Measurements from ENCODE around the gene CFAP61. TPM values are rescaled to one million over a fixed set of nuclear protein-coding genes. Genes with fewer than 3 reads are reported as not detected.

CFAP61 gene
- total and polyA plus RNA-seq, 2 experiments from 2014 or later, result 0.21 TPM; not detected in 1

DNA sequence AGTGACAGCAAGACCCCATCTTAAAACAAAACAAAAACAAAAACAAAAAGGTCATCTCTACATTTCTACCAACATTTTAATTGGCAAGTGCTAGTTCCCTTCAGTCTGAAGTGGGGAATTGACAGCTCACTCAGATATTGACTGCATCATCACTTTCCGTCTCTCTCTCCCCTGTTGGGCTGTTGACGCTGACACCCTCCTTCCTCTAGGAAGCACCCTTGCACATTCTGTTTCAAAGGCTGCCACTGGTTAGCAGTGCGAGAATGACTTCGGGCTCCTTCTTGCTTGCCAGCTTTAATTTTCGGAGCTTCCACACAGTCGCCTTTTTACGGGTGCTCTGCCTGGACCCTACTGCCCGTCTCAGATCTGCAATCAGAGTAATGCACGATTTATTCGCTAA, 218.9 kb downstream of the CFAP61 start:
- ATAC-seq (peak; percentile 52), DNase-seq (ENCODE audit: low spot score) (peak; percentile 17)
- Mint-ChIP-seq H3K9me3 (no peaks in the 10 kb centered on the region), H3K27ac (no peak overlapping the region), H3K27me3 (ENCODE audit: insufficient read depth, low read depth, poor library complexity) (peaks cover 7% of the 10 kb centered on the region), H3K36me3 (ENCODE audit: low read depth) (no peaks in the 10 kb centered on the region), H3K4me3 (no peak overlapping the region), H3K4me1 (peaks cover 5% of the 10 kb centered on the region)
- no peak for TF ChIP-seq NANOG (IDR thresholded peaks at IDR 0.05; ENCODE audit: borderline replicate concordance)
- peak in 1 of 2 experiments; percentile 20; a peak in 1 of 4 replicates for TF ChIP-seq CTCF (conservative IDR thresholded peaks at IDR 0.05; ENCODE audit: low read depth in 2 of 2)
- H3K9me2 ChIP-seq (ENCODE audit: insufficient read depth), result peaks cover 5% of the 10 kb centered on the region; the same call in 1 of the 2 replicates
- H3K27me3 ChIP-seq (ENCODE audit: insufficient read depth), result no peaks in the 10 kb centered on the region
- no peaks in the 10 kb centered on the region for H3K36me3 ChIP-seq (ENCODE audit: insufficient read depth)
- H3K4me1 ChIP-seq (ENCODE audit: insufficient read depth), result no peaks in the 10 kb centered on the region
- H3K4me3 ChIP-seq, result no peak overlapping the region
- no peaks in the 10 kb centered on the region for H3K79me2 ChIP-seq (replicated peaks; ENCODE audit: insufficient read depth)
- no peaks in the 10 kb centered on the region for H3F3A ChIP-seq (replicated peaks; ENCODE audit: low read depth)
- no peaks in the 10 kb centered on the region for H4K20me1 ChIP-seq (replicated peaks; ENCODE audit: insufficient read depth)
- H3K27ac ChIP-seq (ENCODE audit: low read depth), result no peak overlapping the region
- no peak overlapping the region for H3K4me2 ChIP-seq
- peak overlapping the region; percentile 63; the same call in 1 of the 2 replicates for H2AFZ ChIP-seq

DNA sequence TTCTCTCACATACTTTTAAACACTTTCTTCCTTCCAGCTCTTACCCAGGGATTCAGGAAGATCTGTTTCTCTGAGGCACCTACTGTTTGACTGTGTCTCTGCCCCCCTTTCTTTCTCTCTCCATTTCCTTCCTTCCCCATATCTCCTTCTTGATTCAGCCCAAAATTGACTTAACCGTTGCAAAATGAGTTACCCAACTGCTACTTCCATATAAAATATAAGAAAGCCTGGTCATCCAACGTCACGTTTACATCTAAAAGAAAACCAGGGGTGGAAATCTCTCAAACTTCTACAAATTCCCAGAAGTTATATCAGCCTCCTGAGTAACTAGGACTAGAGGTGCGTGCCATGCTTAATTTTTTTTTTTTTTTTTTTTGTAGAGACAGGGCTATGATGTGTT, 220.4 kb downstream of the CFAP61 start:
- TF ChIP-seq CTCF (conservative IDR thresholded peaks at IDR 0.05; ENCODE audit: low read depth in 2 of 2) (no peak), CREB1 (CRISPR knock-in tag; IDR thresholded peaks at IDR 0.05; ENCODE audit: low read depth) (no peak), ZNF462 (CRISPR knock-in tag; IDR thresholded peaks at IDR 0.05) (no peak), STAT1 (IDR thresholded peaks at IDR 0.05; ENCODE audit: unreplicated experiment) (no peak), NANOG (IDR thresholded peaks at IDR 0.05; ENCODE audit: borderline replicate concordance) (no peak)
- no peak overlapping the region for H3K4me2 ChIP-seq
- peaks cover 2% of the 10 kb centered on the region; the same call in 2 of the 3 replicates for H3K4me1 Mint-ChIP-seq
- H3K27me3 ChIP-seq (ENCODE audit: insufficient read depth), result no peaks in the 10 kb centered on the region
- H2AFZ ChIP-seq, result no peak overlapping the region
- H3K4me3 ChIP-seq, result no peak overlapping the region
- H3K27ac Mint-ChIP-seq, result no peak overlapping the region
- H3K79me2 ChIP-seq (replicated peaks; ENCODE audit: insufficient read depth), result no peaks in the 10 kb centered on the region
- no peaks in the 10 kb centered on the region for H3K36me3 ChIP-seq (ENCODE audit: insufficient read depth)
- no peaks in the 10 kb centered on the region for H3K27me3 Mint-ChIP-seq (ENCODE audit: insufficient read depth, low read depth, poor library complexity)
- H3K27ac ChIP-seq (ENCODE audit: low read depth), result no peak overlapping the region
- no peaks in the 10 kb centered on the region for H4K20me1 ChIP-seq (replicated peaks; ENCODE audit: insufficient read depth)
- DNase-seq (ENCODE audit: low spot score), result no peak
- H3K4me3 Mint-ChIP-seq, result no peak overlapping the region
- peaks cover 5% of the 10 kb centered on the region; the same call in 1 of the 2 replicates for H3K9me2 ChIP-seq (ENCODE audit: insufficient read depth)
- H3F3A ChIP-seq (replicated peaks; ENCODE audit: low read depth), result no peaks in the 10 kb centered on the region
- H3K36me3 Mint-ChIP-seq (ENCODE audit: low read depth), result no peaks in the 10 kb centered on the region
- no peak for ATAC-seq
- no peaks in the 10 kb centered on the region for H3K9me3 Mint-ChIP-seq
- no peaks in the 10 kb centered on the region for H3K4me1 ChIP-seq (ENCODE audit: insufficient read depth)

All from GM23338 (cell line).